ENCODE measurements around the gene GPX1.

GPX1 gene

GRCh38 chr3:49311283-49311682, 46.9 kb downstream of the GPX1 start:
- DNase-seq: no peak

- DNase-seq: no peak
Observed at GRCh38 chr3:49310677-49311076, 47.5 kb downstream of the GPX1 start.

Measured in NCI-H510A (cell line).